ENCODE data around the gene ZNF554. TPM values are rescaled to one million over a fixed set of nuclear protein-coding genes. Genes with fewer than 3 reads are reported as not detected.

The ZNF554 gene
- total RNA-seq, 1 donor from 2014 or later = 4.2 TPM

GRCh38 chr19:2847507-2847906, 27.8 kb downstream of the ZNF554 start:
- no peak for ATAC-seq
- no peak for TF ChIP-seq CTCF (IDR thresholded peaks at IDR 0.05)
- peaks cover 20% of the 10 kb centered on the region for H3K36me3 ChIP-seq
- H3K27ac ChIP-seq = no peak overlapping the region
- DNase-seq = no peak
- H3K4me1 ChIP-seq = peaks cover 8% of the 10 kb centered on the region
- H3K27me3 ChIP-seq (ENCODE audit: low read depth) = no peaks in the 10 kb centered on the region
- no peak overlapping the region for H3K4me3 ChIP-seq
- H3K9me3 ChIP-seq = peaks cover 41% of the 10 kb centered on the region
- intact Hi-C loops (cut with DNase I) = no loop called here

GRCh38 chr19:2848616-2849015, 28.9 kb downstream of the ZNF554 start:
- no peak overlapping the region for H3K27ac ChIP-seq
- intact Hi-C loops (cut with DNase I) = no loop called here
- DNase-seq (no peak), ATAC-seq (no peak)
- H3K27me3 ChIP-seq (ENCODE audit: low read depth) = no peaks in the 10 kb centered on the region
- no peak overlapping the region for H3K4me3 ChIP-seq
- peaks cover 31% of the 10 kb centered on the region for H3K36me3 ChIP-seq
- no peak for TF ChIP-seq CTCF (IDR thresholded peaks at IDR 0.05)
- H3K9me3 ChIP-seq = peaks cover 52% of the 10 kb centered on the region
- no peaks in the 10 kb centered on the region for H3K4me1 ChIP-seq

- H3K4me1 ChIP-seq = no peaks in the 10 kb centered on the region
- H3K27me3 ChIP-seq (ENCODE audit: low read depth) = no peaks in the 10 kb centered on the region
- intact Hi-C loops (cut with DNase I) = no loop called here
- TF ChIP-seq CTCF (IDR thresholded peaks at IDR 0.05) = no peak
- ATAC-seq (no peak), DNase-seq (no peak)
- no peak overlapping the region for H3K4me3 ChIP-seq
- H3K36me3 ChIP-seq = peaks cover 32% of the 10 kb centered on the region
- no peak overlapping the region for H3K27ac ChIP-seq
- peaks cover 70% of the 10 kb centered on the region for H3K9me3 ChIP-seq
Measured at GRCh38 chr19:2850256-2850925, 30.7 kb downstream of the ZNF554 start.

- H3K4me1 ChIP-seq = no peaks in the 10 kb centered on the region
- H3K9me3 ChIP-seq = peaks cover 83% of the 10 kb centered on the region
- H3K36me3 ChIP-seq = peaks cover 32% of the 10 kb centered on the region
- intact Hi-C loops (cut with DNase I) = no loop called here
- TF ChIP-seq CTCF (IDR thresholded peaks at IDR 0.05) = no peak
- DNase-seq (no peak), ATAC-seq (no peak)
- no peak overlapping the region for H3K27ac ChIP-seq
- no peak overlapping the region for H3K4me3 ChIP-seq
- no peaks in the 10 kb centered on the region for H3K27me3 ChIP-seq (ENCODE audit: low read depth)
Measured at GRCh38 chr19:2852598-2852997, 32.9 kb downstream of the ZNF554 start.

GRCh38 chr19:2853015-2853606, 33.4 kb downstream of the ZNF554 start:
- Histone ChIP-seq H3K27me3 (ENCODE audit: low read depth) (no peaks in the 10 kb centered on the region), H3K4me1 (no peaks in the 10 kb centered on the region), H3K4me3 (no peak overlapping the region), H3K36me3 (peaks cover 32% of the 10 kb centered on the region), H3K9me3 (peaks cover 83% of the 10 kb centered on the region), H3K27ac (no peak overlapping the region)
- TF ChIP-seq CTCF (IDR thresholded peaks at IDR 0.05) = no peak
- ATAC-seq (no peak), DNase-seq (no peak)
- intact Hi-C loops (cut with DNase I) = no loop called here

All from lower lobe of right lung (tissue), 2 donors.